NCI-H446 (cell line): ENCODE data around the gene ZBTB20.

Source experiments
- DNase-seq, 2 experiments: peaks; one replicate each; lab custom pipeline; 2025; lab: John Stamatoyannopoulos, UW

ZBTB20 gene

GRCh38 chr3:114364806-114365654, 782.1 kb downstream of the ZBTB20 start:
- DNase-seq = peak in 1 of 2 experiments; percentile 38

- DNase-seq = no peak
These were observed 783.4 kb downstream of the ZBTB20 start for GRCh38 chr3:114363554-114364202.

GRCh38 chr3:114362815-114363214, 784.3 kb downstream of the ZBTB20 start:
- DNase-seq = peak; percentile 18 to 62

GRCh38 chr3:114361391-114361790, 785.7 kb downstream of the ZBTB20 start:
- DNase-seq = no peak

- DNase-seq = no peak
These were observed 790.6 kb downstream of the ZBTB20 start for GRCh38 chr3:114356525-114356924.

GRCh38 chr3:114356066-114356465, 791.0 kb downstream of the ZBTB20 start:
- no peak for DNase-seq

- DNase-seq = no peak
These were observed 791.4 kb downstream of the ZBTB20 start for GRCh38 chr3:114355653-114356052.

- no peak for DNase-seq
These were observed 795.3 kb downstream of the ZBTB20 start for GRCh38 chr3:114351822-114352145.

GRCh38 chr3:114351123-114351821, 795.8 kb downstream of the ZBTB20 start:
- DNase-seq = no peak

- no peak for DNase-seq
These were observed 796.4 kb downstream of the ZBTB20 start for GRCh38 chr3:114350690-114351089.

GRCh38 chr3:114350271-114350670, 796.8 kb downstream of the ZBTB20 start:
- no peak for DNase-seq

GRCh38 chr3:114344492-114344891, 802.6 kb downstream of the ZBTB20 start:
- DNase-seq = no peak

- DNase-seq = no peak
These were observed 808.3 kb downstream of the ZBTB20 start for GRCh38 chr3:114338651-114339357.

GRCh38 chr3:114336857-114337256, 810.2 kb downstream of the ZBTB20 start:
- DNase-seq = no peak

GRCh38 chr3:114336122-114336697, 810.9 kb downstream of the ZBTB20 start:
- peak in 1 of 2 experiments; percentile 10 for DNase-seq

- no peak for DNase-seq
These were observed 813.2 kb downstream of the ZBTB20 start for GRCh38 chr3:114333923-114334240.

GRCh38 chr3:114333180-114333922, 813.7 kb downstream of the ZBTB20 start:
- no peak for DNase-seq

GRCh38 chr3:114332342-114333179, 814.5 kb downstream of the ZBTB20 start:
- DNase-seq = no peak

- DNase-seq = no peak
These were observed 815.4 kb downstream of the ZBTB20 start for GRCh38 chr3:114331710-114332109.

- no peak for DNase-seq
These were observed 816.1 kb downstream of the ZBTB20 start for GRCh38 chr3:114331007-114331406.
